K562 (cell line): ENCODE measurements around the gene MXRA7. TPM values are rescaled to one million over a fixed set of nuclear protein-coding genes. Genes with fewer than 3 reads are reported as not detected.

Source experiments
- HOXB6 ChIP-seq: fragments of 250-450 bp; sonication (Bioruptor Pico); IDR thresholded peaks from 2 replicates; pipeline ENCODE4 v1.5.1; 2022; ENCODE audit warnings: mild to moderate bottlenecking, borderline replicate concordance
- NR4A1 ChIP-seq, 2 experiments: fragments of 250-450 bp in 1 of 2; fragments of 450-650 bp in 1 of 2; sonication (Bioruptor Pico) in 1 of 2; IDR thresholded peaks; 2 replicates each; pipeline versions ENCODE4 v1.4.0 to v1.6.1; 2016 to 2020; ENCODE audit warnings: mild to moderate bottlenecking in 2 of 2, missing compliant biosample characterization in 1 of 2, missing genetic modification characterization in 1 of 2, moderate library complexity in 1 of 2
- PURB ChIP-seq: sonication (generic); formaldehyde crosslinking; IDR thresholded peaks from 2 replicates; pipeline ENCODE4 v1.9.0; 2021; ENCODE audit warnings: low read depth, mild to moderate bottlenecking, missing genetic modification reagents
- SMARCA5 ChIP-seq: fragments of 450-650 bp; IDR thresholded peaks from 2 replicates; pipeline ENCODE4 v1.6.1; 2016
- TBL1XR1 ChIP-seq, 2 experiments: IDR thresholded peaks; 2 replicates each; pipeline ENCODE4 v1.6.1; 2012; ENCODE audit warnings: improper control_type of control experiment in 2 of 2, low read length in 2 of 2, mild to moderate bottlenecking in 1 of 2
- TEAD4 ChIP-seq, 2 experiments: sonication (generic) in 1 of 2; formaldehyde crosslinking in 1 of 2; IDR thresholded peaks; 2 replicates each; pipeline versions ENCODE4 v1.6.1 to v1.8.0; 2012 to 2022; ENCODE audit warnings: borderline replicate concordance in 1 of 2, inconsistent platforms in 1 of 2, low read length in 1 of 2, mild to moderate bottlenecking in 1 of 2, missing genetic modification reagents in 1 of 2
- TGIF2 ChIP-seq: sonication (generic); formaldehyde crosslinking; IDR thresholded peaks from 2 replicates; pipeline ENCODE4 v1.8.1; 2022; ENCODE audit warnings: mild to moderate bottlenecking, missing genetic modification reagents, moderate library complexity
- XRCC4 ChIP-seq: IDR thresholded peaks from one replicate; pipeline ENCODE4 v1.6.1; 2011; ENCODE audit not compliant: insufficient read depth, insufficient read length; ENCODE audit errors: extremely low read depth
- ZSCAN29 ChIP-seq: fragments of 450-650 bp; IDR thresholded peaks from 2 replicates; pipeline ENCODE4 v1.6.1; 2017
- polyA plus RNA-seq, 8 experiments: library from polyadenylated mRNA; depleted of rRNA in 4 of 8; stranded (reverse) in 5 of 8; unstranded in 3 of 8; fragments of >200 nt; fragmentation: Nextera tagmentation in 2 of 8; fragmentation: Illumina TruSeq in 1 of 8; extraction: Ambion mirVana in 2 of 8; extraction: Trizol in 1 of 8; gene quantifications; 2 replicates each; pipeline versions ENCODE4 v1.2.1 to v1.2.3, GENCODE V29; 2011 to 2014; ENCODE audit warnings: inconsistent platforms in 1 of 8, missing spikeins in 1 of 8
- total RNA-seq, 7 experiments: library from RNA; depleted of rRNA in 6 of 7; stranded (reverse); fragments of >200 nt in 6 of 7; fragmentation: Illumina TruSeq in 2 of 7; extraction: Trizol in 2 of 7; gene quantifications; 2 replicates each; pipeline versions ENCODE4 v1.2.1 to v1.2.3, GENCODE V29; 2011 to 2021; ENCODE audit warnings: low replicate concordance in 1 of 7
- TF ChIP-seq, protein P1 (sequence below): fragments of 200-600 bp; sonication (generic); IDR thresholded peaks from one replicate; pipeline ENCODE4 v1.6.1; 2012; ENCODE audit warnings: mild to moderate bottlenecking, low read depth, low read length, inconsistent platforms
- TF ChIP-seq, protein P2 (sequence below): fragments of 200-800 bp; sonication (Bioruptor generic); IDR thresholded peaks from 2 replicates; pipeline ENCODE4 v1.6.1; 2017; ENCODE audit warnings: missing genetic modification characterization, missing compliant biosample characterization

Gene MXRA7
- total and polyA plus RNA-seq, 9 of the 15 experiments (the other 6 are each of a cell fraction or from before 2014, with no cell fraction given): 2.6 to 38.4 (median 14.3) TPM

DNA sequence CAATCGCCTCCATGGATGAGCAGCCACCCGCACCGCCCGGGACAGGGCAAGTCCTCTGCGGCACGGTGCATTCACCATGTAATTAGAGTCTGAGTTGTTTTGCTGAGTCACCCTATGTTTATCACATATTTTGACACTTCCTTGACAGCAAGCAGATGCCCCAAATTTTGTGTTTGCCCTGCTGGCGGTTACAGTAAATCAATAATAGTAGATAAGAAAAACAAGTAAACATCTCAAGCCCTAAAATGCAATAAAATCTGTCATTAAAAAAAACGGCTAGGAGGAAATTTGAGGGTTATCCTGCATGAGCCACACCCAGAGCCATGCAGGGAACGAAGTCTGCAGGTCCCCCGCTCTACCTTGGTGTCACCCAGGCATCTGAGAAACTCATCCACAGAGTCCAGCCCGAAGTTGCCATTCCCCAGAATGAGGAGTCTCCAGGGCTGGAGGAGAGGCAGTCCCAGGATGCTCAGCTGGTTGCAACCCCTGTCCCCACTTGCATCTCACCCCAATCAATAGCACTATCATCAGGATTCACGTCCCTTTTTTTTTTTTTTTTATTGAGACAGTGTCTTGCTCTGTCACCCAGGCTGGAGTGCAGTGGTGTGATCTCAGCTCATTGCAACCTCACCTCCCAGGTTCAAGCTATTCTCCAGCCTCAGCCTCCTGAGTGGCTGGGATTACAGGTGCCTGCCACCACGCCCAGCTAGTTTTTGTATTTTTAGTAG is 50.7 kb downstream of the MXRA7 start (continued):
- TF ChIP-seq, protein P1, sequence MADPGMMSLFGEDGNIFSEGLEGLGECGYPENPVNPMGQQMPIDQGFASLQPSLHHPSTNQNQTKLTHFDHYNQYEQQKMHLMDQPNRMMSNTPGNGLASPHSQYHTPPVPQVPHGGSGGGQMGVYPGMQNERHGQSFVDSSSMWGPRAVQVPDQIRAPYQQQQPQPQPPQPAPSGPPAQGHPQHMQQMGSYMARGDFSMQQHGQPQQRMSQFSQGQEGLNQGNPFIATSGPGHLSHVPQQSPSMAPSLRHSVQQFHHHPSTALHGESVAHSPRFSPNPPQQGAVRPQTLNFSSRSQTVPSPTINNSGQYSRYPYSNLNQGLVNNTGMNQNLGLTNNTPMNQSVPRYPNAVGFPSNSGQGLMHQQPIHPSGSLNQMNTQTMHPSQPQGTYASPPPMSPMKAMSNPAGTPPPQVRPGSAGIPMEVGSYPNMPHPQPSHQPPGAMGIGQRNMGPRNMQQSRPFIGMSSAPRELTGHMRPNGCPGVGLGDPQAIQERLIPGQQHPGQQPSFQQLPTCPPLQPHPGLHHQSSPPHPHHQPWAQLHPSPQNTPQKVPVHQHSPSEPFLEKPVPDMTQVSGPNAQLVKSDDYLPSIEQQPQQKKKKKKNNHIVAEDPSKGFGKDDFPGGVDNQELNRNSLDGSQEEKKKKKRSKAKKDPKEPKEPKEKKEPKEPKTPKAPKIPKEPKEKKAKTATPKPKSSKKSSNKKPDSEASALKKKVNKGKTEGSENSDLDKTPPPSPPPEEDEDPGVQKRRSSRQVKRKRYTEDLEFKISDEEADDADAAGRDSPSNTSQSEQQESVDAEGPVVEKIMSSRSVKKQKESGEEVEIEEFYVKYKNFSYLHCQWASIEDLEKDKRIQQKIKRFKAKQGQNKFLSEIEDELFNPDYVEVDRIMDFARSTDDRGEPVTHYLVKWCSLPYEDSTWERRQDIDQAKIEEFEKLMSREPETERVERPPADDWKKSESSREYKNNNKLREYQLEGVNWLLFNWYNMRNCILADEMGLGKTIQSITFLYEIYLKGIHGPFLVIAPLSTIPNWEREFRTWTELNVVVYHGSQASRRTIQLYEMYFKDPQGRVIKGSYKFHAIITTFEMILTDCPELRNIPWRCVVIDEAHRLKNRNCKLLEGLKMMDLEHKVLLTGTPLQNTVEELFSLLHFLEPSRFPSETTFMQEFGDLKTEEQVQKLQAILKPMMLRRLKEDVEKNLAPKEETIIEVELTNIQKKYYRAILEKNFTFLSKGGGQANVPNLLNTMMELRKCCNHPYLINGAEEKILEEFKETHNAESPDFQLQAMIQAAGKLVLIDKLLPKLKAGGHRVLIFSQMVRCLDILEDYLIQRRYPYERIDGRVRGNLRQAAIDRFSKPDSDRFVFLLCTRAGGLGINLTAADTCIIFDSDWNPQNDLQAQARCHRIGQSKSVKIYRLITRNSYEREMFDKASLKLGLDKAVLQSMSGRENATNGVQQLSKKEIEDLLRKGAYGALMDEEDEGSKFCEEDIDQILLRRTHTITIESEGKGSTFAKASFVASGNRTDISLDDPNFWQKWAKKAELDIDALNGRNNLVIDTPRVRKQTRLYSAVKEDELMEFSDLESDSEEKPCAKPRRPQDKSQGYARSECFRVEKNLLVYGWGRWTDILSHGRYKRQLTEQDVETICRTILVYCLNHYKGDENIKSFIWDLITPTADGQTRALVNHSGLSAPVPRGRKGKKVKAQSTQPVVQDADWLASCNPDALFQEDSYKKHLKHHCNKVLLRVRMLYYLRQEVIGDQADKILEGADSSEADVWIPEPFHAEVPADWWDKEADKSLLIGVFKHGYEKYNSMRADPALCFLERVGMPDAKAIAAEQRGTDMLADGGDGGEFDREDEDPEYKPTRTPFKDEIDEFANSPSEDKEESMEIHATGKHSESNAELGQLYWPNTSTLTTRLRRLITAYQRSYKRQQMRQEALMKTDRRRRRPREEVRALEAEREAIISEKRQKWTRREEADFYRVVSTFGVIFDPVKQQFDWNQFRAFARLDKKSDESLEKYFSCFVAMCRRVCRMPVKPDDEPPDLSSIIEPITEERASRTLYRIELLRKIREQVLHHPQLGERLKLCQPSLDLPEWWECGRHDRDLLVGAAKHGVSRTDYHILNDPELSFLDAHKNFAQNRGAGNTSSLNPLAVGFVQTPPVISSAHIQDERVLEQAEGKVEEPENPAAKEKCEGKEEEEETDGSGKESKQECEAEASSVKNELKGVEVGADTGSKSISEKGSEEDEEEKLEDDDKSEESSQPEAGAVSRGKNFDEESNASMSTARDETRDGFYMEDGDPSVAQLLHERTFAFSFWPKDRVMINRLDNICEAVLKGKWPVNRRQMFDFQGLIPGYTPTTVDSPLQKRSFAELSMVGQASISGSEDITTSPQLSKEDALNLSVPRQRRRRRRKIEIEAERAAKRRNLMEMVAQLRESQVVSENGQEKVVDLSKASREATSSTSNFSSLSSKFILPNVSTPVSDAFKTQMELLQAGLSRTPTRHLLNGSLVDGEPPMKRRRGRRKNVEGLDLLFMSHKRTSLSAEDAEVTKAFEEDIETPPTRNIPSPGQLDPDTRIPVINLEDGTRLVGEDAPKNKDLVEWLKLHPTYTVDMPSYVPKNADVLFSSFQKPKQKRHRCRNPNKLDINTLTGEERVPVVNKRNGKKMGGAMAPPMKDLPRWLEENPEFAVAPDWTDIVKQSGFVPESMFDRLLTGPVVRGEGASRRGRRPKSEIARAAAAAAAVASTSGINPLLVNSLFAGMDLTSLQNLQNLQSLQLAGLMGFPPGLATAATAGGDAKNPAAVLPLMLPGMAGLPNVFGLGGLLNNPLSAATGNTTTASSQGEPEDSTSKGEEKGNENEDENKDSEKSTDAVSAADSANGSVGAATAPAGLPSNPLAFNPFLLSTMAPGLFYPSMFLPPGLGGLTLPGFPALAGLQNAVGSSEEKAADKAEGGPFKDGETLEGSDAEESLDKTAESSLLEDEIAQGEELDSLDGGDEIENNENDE: no peak
- TF ChIP-seq, protein P2, sequence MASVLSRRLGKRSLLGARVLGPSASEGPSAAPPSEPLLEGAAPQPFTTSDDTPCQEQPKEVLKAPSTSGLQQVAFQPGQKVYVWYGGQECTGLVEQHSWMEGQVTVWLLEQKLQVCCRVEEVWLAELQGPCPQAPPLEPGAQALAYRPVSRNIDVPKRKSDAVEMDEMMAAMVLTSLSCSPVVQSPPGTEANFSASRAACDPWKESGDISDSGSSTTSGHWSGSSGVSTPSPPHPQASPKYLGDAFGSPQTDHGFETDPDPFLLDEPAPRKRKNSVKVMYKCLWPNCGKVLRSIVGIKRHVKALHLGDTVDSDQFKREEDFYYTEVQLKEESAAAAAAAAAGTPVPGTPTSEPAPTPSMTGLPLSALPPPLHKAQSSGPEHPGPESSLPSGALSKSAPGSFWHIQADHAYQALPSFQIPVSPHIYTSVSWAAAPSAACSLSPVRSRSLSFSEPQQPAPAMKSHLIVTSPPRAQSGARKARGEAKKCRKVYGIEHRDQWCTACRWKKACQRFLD (CRISPR knock-in tag): 0 out of 2 replicates have a peak, but pooled peaks have one; percentile 48
- TF ChIP-seq XRCC4 (no peak), ZSCAN29 (no peak), TEAD4 (IDR thresholded peaks at IDR 0.05; ENCODE audit: low read length) (peak; percentile 72), TEAD4 (CRISPR knock-in tag; IDR thresholded peaks at IDR 0.05; ENCODE audit: borderline replicate concordance) (no peak), TGIF2 (no peak), HOXB6 (no peak), TBL1XR1 (IDR thresholded peaks at IDR 0.05; ENCODE audit: low read length in 2 of 2) (peak in 1 of 2 experiments; percentile 77; a peak in 2 of 4 replicates), SMARCA5 (0 out of 2 replicates have a peak, but pooled peaks have one; percentile 28), PURB (no peak), NR4A1 (CRISPR knock-in tag; IDR thresholded peaks at IDR 0.05) (no peak), NR4A1 (tag; IDR thresholded peaks at IDR 0.05) (no peak)
